ENCODE results near the gene CDH3. TPM values are rescaled to one million over a fixed set of nuclear protein-coding genes. Genes with fewer than 3 reads are reported as not detected.

The CDH3 gene
- total and polyA plus RNA-seq, 2 of the 13 experiments (the other 11 are each of a cell fraction or from before 2014, with no cell fraction given) = 0.11 TPM; not detected in 1

DNA sequence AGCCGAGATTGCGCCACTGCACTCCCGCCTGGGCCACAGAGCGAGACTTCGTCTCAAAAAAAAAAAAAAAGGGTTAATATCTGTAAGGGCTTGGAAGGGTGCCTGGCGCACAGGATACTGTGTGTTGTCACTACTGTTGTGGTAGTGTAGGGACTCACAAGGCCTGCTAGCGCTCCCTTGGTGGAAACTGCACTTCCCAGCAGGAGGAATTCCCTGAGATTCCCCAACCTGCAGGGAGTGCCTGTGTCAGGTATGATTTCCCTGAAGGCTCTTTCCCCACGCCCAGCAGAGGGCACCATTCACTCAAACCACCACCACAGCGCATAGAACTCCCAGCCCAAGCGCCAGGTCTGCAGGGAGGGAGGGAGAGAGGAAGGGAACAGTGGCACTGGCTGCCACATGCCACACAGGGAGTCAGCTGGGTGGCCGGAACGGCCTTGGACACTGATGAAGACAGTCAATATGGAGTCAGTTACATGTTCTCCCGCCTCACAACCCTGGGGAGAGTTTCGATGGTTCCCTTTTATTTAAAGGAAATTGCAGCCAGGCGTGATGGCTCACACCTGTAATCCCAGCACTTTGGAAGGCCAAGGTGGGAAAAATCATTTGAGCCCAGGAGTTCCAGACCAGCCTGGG, 59.2 kb downstream of the CDH3 start (continued):
- TF ChIP-seq ZNF777 (CRISPR knock-in tag; IDR thresholded peaks at IDR 0.05) = no peak
- no peak for TF ChIP-seq ZNF720 (CRISPR knock-in tag; IDR thresholded peaks at IDR 0.05)
- TF ChIP-seq ZNF878 (CRISPR knock-in tag; IDR thresholded peaks at IDR 0.05) = no peak
- TF ChIP-seq ZNF34 (CRISPR knock-in tag; IDR thresholded peaks at IDR 0.05; ENCODE audit: borderline replicate concordance) = no peak
- TF ChIP-seq TBL1XR1 (IDR thresholded peaks at IDR 0.05; ENCODE audit: borderline replicate concordance, low read length, partially characterized antibody) = no peak
- no peak for TF ChIP-seq DMAP1 (CRISPR knock-in tag; IDR thresholded peaks at IDR 0.05)
- 0 out of 2 replicates have a peak, but pooled peaks have one; percentile 26 for TF ChIP-seq HIVEP1 (CRISPR knock-in tag; IDR thresholded peaks at IDR 0.05)
- no peak for TF ChIP-seq REL (CRISPR knock-in tag; conservative IDR thresholded peaks at IDR 0.05)
- TF ChIP-seq, protein P1, sequence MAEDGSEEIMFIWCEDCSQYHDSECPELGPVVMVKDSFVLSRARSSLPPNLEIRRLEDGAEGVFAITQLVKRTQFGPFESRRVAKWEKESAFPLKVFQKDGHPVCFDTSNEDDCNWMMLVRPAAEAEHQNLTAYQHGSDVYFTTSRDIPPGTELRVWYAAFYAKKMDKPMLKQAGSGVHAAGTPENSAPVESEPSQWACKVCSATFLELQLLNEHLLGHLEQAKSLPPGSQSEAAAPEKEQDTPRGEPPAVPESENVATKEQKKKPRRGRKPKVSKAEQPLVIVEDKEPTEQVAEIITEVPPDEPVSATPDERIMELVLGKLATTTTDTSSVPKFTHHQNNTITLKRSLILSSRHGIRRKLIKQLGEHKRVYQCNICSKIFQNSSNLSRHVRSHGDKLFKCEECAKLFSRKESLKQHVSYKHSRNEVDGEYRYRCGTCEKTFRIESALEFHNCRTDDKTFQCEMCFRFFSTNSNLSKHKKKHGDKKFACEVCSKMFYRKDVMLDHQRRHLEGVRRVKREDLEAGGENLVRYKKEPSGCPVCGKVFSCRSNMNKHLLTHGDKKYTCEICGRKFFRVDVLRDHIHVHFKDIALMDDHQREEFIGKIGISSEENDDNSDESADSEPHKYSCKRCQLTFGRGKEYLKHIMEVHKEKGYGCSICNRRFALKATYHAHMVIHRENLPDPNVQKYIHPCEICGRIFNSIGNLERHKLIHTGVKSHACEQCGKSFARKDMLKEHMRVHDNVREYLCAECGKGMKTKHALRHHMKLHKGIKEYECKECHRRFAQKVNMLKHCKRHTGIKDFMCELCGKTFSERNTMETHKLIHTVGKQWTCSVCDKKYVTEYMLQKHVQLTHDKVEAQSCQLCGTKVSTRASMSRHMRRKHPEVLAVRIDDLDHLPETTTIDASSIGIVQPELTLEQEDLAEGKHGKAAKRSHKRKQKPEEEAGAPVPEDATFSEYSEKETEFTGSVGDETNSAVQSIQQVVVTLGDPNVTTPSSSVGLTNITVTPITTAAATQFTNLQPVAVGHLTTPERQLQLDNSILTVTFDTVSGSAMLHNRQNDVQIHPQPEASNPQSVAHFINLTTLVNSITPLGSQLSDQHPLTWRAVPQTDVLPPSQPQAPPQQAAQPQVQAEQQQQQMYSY (CRISPR knock-in tag; IDR thresholded peaks at IDR 0.05) = no peak
- TF ChIP-seq, protein P2, sequence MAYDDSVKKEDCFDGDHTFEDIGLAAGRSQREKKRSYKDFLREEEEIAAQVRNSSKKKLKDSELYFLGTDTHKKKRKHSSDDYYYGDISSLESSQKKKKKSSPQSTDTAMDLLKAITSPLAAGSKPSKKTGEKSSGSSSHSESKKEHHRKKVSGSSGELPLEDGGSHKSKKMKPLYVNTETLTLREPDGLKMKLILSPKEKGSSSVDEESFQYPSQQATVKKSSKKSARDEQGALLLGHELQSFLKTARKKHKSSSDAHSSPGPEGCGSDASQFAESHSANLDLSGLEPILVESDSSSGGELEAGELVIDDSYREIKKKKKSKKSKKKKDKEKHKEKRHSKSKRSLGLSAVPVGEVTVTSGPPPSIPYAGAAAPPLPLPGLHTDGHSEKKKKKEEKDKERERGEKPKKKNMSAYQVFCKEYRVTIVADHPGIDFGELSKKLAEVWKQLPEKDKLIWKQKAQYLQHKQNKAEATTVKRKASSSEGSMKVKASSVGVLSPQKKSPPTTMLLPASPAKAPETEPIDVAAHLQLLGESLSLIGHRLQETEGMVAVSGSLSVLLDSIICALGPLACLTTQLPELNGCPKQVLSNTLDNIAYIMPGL (CRISPR knock-in tag; IDR thresholded peaks at IDR 0.05; ENCODE audit: borderline replicate concordance in 1 of 2, low read depth in 1 of 2) = peak; percentile 78 to 88; a peak in 3 of 4 replicates
- TF ChIP-seq ZNF75D (CRISPR knock-in tag; IDR thresholded peaks at IDR 0.05; ENCODE audit: borderline replicate concordance) = no peak
- TF ChIP-seq ZNF563 (CRISPR knock-in tag; IDR thresholded peaks at IDR 0.05) = no peak
- TF ChIP-seq, protein P3, sequence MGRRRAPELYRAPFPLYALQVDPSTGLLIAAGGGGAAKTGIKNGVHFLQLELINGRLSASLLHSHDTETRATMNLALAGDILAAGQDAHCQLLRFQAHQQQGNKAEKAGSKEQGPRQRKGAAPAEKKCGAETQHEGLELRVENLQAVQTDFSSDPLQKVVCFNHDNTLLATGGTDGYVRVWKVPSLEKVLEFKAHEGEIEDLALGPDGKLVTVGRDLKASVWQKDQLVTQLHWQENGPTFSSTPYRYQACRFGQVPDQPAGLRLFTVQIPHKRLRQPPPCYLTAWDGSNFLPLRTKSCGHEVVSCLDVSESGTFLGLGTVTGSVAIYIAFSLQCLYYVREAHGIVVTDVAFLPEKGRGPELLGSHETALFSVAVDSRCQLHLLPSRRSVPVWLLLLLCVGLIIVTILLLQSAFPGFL (CRISPR knock-in tag; IDR thresholded peaks at IDR 0.05) = no peak
- no peak for TF ChIP-seq ZMYM2 (CRISPR knock-in tag; IDR thresholded peaks at IDR 0.05)
- peak; percentile 75; the same call in 1 of the 2 replicates for TF ChIP-seq MTA1 (CRISPR knock-in tag; IDR thresholded peaks at IDR 0.05; ENCODE audit: borderline replicate concordance)
- no peak for TF ChIP-seq SIN3B (IDR thresholded peaks at IDR 0.05; ENCODE audit: low read length)
- TF ChIP-seq, protein P4, sequence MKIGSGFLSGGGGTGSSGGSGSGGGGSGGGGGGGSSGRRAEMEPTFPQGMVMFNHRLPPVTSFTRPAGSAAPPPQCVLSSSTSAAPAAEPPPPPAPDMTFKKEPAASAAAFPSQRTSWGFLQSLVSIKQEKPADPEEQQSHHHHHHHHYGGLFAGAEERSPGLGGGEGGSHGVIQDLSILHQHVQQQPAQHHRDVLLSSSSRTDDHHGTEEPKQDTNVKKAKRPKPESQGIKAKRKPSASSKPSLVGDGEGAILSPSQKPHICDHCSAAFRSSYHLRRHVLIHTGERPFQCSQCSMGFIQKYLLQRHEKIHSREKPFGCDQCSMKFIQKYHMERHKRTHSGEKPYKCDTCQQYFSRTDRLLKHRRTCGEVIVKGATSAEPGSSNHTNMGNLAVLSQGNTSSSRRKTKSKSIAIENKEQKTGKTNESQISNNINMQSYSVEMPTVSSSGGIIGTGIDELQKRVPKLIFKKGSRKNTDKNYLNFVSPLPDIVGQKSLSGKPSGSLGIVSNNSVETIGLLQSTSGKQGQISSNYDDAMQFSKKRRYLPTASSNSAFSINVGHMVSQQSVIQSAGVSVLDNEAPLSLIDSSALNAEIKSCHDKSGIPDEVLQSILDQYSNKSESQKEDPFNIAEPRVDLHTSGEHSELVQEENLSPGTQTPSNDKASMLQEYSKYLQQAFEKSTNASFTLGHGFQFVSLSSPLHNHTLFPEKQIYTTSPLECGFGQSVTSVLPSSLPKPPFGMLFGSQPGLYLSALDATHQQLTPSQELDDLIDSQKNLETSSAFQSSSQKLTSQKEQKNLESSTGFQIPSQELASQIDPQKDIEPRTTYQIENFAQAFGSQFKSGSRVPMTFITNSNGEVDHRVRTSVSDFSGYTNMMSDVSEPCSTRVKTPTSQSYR (CRISPR knock-in tag; IDR thresholded peaks at IDR 0.05; ENCODE audit: borderline replicate concordance) = no peak
- no peak for TF ChIP-seq JDP2 (CRISPR knock-in tag; IDR thresholded peaks at IDR 0.05; ENCODE audit: borderline replicate concordance)
- TF ChIP-seq BRD4 (CRISPR knock-in tag; IDR thresholded peaks at IDR 0.05) = no peak
- TF ChIP-seq, protein P5, sequence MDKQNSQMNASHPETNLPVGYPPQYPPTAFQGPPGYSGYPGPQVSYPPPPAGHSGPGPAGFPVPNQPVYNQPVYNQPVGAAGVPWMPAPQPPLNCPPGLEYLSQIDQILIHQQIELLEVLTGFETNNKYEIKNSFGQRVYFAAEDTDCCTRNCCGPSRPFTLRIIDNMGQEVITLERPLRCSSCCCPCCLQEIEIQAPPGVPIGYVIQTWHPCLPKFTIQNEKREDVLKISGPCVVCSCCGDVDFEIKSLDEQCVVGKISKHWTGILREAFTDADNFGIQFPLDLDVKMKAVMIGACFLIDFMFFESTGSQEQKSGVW (CRISPR knock-in tag; IDR thresholded peaks at IDR 0.05; ENCODE audit: borderline replicate concordance) = no peak
